Peyer's patch (tissue), 4 donors: ENCODE data around the gene SH3RF3. TPM values are rescaled to one million over a fixed set of nuclear protein-coding genes. Genes with fewer than 3 reads are reported as not detected.

Experiments used
- DNase-seq, 3 donors: peaks; one replicate each; pipeline ENCODE4 v3.0.0-alpha.2; 2017 to 2019
- H3K27ac ChIP-seq, 4 donors: fragments of 200-600 bp; sonication (generic); one replicate each; pipeline ENCODE4 v1.5.1; 2016 to 2019
- H3K27me3 ChIP-seq, 2 donors: fragments of 200-600 bp; sonication (generic); one replicate each; pipeline ENCODE4 v1.5.1; 2019
- H3K36me3 ChIP-seq, 3 donors: fragments of 200-600 bp; sonication (generic); one replicate each; pipeline ENCODE4 v1.5.1; 2016 to 2019
- H3K4me1 ChIP-seq, 4 donors: fragments of 200-600 bp; sonication (generic); one replicate each; pipeline ENCODE4 v1.5.1; 2016 to 2019
- H3K4me3 ChIP-seq, 4 donors: fragments of 200-600 bp; sonication (generic); 1 replicate in 3 of 4; 2 replicates in 1 of 4; pipeline ENCODE4 v1.5.1; 2016 to 2019; ENCODE audit warnings: mild to moderate bottlenecking in 1 of 4
- H3K9me3 ChIP-seq, 4 donors: fragments of 200-600 bp; sonication (generic); one replicate each; pipeline ENCODE4 v1.5.1; 2016 to 2019; ENCODE audit warnings: mild to moderate bottlenecking in 1 of 4
- POLR2A ChIP-seq, 2 donors: fragments of 450-650 bp; IDR thresholded peaks; one replicate each; pipeline ENCODE4 v1.5.1; 2017; ENCODE audit warnings: antibody characterized with exemption in 2 of 2, mild to moderate bottlenecking in 2 of 2, moderate library complexity in 2 of 2
- total RNA-seq, 4 donors: library from RNA; depleted of rRNA; stranded (reverse); fragments of >200 nt; gene quantifications; one replicate each; pipeline ENCODE4 v1.1.0, GENCODE V29; 2016
- TF ChIP-seq, protein P1 (sequence below), 6 experiments: fragments of 450-650 bp in 4 of 6; fragments of 200-600 bp in 2 of 6; sonication (generic) in 1 of 6; IDR thresholded peaks; one replicate each; pipeline ENCODE4 v1.5.1; 2017 to 2019; ENCODE audit warnings: antibody characterized with exemption in 6 of 6, mild to moderate bottlenecking in 3 of 6, moderate library complexity in 1 of 6

SH3RF3 gene
- total RNA-seq, 4 donors from 2014 or later, result 1.1 to 5.0 (median 3.3) TPM

DNA sequence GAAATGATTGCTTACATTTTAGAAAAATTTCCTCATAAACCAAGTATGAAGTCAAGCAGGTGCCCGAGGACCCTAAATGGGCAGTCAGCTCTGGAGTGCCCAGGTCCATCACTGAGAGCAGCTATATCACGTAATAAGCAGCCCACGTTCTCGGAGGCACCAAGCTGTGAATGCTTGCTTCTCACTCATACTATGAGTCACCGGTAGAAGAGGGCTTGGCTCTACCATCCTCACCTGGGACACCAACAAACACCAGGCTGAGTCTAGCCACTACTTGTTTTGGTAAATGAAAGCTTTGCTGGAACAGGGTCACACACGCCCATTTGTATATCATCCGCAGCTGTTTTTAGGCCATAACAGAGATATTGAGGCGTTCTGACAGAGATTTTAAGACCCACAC lies 277.3 kb downstream of the SH3RF3 start:
- no peak overlapping the region for H3K27ac ChIP-seq
- H3K27me3 ChIP-seq, result no peaks in the 10 kb centered on the region
- no peaks in the 10 kb centered on the region for H3K36me3 ChIP-seq
- H3K4me3 ChIP-seq, result no peak overlapping the region
- no peaks in the 10 kb centered on the region for H3K9me3 ChIP-seq
- DNase-seq, result no peak
- no peaks in the 10 kb centered on the region for H3K4me1 ChIP-seq
- TF ChIP-seq, protein P1, sequence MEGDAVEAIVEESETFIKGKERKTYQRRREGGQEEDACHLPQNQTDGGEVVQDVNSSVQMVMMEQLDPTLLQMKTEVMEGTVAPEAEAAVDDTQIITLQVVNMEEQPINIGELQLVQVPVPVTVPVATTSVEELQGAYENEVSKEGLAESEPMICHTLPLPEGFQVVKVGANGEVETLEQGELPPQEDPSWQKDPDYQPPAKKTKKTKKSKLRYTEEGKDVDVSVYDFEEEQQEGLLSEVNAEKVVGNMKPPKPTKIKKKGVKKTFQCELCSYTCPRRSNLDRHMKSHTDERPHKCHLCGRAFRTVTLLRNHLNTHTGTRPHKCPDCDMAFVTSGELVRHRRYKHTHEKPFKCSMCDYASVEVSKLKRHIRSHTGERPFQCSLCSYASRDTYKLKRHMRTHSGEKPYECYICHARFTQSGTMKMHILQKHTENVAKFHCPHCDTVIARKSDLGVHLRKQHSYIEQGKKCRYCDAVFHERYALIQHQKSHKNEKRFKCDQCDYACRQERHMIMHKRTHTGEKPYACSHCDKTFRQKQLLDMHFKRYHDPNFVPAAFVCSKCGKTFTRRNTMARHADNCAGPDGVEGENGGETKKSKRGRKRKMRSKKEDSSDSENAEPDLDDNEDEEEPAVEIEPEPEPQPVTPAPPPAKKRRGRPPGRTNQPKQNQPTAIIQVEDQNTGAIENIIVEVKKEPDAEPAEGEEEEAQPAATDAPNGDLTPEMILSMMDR (IDR thresholded peaks at IDR 0.05), result no peak
- no peak for TF ChIP-seq POLR2A (IDR thresholded peaks at IDR 0.05)

DNA sequence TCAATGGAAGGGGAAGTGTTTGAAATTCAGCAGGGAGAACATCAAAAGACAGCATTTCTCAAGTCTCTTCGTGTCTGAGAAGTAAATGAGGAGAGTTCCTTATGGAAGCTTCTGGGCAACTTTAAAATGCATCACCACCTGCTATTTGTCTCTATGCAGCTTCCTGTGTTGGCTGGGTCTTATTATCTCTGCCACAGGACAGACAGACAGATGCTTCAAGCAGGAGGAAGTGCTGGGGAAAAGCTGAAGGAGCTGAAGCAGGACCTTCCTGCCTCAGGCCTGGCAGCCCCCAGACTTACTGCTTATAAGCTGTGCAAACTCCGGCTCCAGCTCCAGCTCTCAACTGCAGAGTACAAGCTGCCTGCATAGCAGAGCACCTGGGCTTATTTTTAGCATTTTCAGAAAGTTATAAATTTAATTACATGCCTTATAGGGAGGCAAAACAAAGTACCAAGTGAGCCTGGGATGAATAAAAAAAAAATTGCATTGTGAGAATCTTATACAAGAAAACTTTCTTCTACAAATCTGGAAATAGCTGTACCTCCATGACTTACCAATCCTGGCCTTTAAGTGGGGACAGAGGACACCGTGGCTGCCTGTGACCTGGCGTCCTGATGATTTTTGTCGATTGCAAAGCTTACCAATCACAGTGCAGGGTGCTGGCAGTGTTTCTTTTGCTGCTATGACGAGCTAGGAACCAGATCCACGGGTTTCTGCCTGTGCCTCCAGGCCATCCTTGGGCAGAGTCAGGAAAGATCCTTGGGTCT lies 278.5 kb downstream of the SH3RF3 start:
- H3K4me1 ChIP-seq, result no peaks in the 10 kb centered on the region
- H3K4me3 ChIP-seq, result no peak overlapping the region
- H3K27me3 ChIP-seq, result no peaks in the 10 kb centered on the region
- H3K27ac ChIP-seq, result no peak overlapping the region
- DNase-seq, result no peak
- H3K9me3 ChIP-seq, result no peaks in the 10 kb centered on the region
- TF ChIP-seq, protein P1 (IDR thresholded peaks at IDR 0.05), result no peak
- no peak for TF ChIP-seq POLR2A (IDR thresholded peaks at IDR 0.05)
- no peaks in the 10 kb centered on the region for H3K36me3 ChIP-seq

DNA sequence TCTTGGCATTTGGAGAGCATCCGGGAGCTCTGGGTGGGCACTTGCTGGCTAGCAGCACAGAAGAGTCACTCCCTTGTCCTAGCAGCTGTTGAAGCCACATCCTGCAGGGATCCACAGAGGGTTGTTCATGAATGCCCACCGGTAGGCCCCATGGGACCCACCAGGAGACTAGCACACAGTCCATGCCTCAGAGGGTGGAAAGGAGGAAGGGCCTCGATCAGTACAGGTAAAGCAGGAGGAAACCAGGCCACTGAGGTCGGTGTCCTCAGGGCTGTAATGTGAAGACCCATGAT lies 279.0 kb downstream of the SH3RF3 start:
- H3K27me3 ChIP-seq, result no peaks in the 10 kb centered on the region
- TF ChIP-seq POLR2A (IDR thresholded peaks at IDR 0.05), result no peak
- TF ChIP-seq, protein P1 (IDR thresholded peaks at IDR 0.05), result no peak
- H3K36me3 ChIP-seq, result no peaks in the 10 kb centered on the region
- H3K27ac ChIP-seq, result no peak overlapping the region
- no peak overlapping the region for H3K4me3 ChIP-seq
- no peaks in the 10 kb centered on the region for H3K4me1 ChIP-seq
- no peak for DNase-seq
- H3K9me3 ChIP-seq, result no peaks in the 10 kb centered on the region

DNA sequence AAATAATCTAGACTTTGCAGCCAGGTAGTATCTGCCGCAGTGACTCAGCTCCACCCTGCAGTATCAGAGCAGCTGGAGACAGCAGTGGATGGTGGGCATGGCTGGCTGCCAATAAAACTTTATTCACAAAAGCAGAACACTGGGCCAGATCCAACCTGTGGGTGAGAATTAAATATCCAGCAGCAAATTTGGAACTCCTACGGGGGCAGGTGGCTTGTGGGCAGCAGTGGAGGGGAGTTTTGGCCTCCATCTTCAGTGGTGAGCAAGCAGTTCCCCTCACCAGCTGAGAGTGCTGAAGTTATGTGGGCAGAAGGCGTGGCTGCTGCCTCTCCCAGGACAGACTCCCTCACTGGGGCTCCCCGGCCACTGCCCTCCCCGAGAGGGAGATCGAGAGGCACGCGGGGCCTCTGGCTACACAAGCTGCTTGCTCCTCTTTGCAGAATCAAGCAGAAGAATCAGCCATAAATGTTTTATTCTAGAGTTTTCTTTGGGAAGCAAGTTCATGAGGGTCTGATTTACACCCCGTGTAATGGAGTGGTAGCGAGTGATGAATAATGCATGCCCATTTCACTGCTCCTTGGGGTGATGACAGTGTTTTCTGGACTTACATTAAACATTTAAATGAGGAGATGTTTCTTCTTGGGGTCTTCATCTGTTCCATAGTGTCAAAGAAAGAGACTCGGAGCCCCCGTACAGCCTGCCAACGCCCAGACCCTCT lies 280.5 kb downstream of the SH3RF3 start:
- Histone ChIP-seq H3K27me3 (no peaks in the 10 kb centered on the region), H3K9me3 (no peaks in the 10 kb centered on the region), H3K4me1 (no peaks in the 10 kb centered on the region), H3K27ac (no peak overlapping the region), H3K4me3 (no peak overlapping the region), H3K36me3 (no peaks in the 10 kb centered on the region)
- DNase-seq, result no peak
- TF ChIP-seq, protein P1 (IDR thresholded peaks at IDR 0.05), result no peak
- TF ChIP-seq POLR2A (IDR thresholded peaks at IDR 0.05), result no peak

DNA sequence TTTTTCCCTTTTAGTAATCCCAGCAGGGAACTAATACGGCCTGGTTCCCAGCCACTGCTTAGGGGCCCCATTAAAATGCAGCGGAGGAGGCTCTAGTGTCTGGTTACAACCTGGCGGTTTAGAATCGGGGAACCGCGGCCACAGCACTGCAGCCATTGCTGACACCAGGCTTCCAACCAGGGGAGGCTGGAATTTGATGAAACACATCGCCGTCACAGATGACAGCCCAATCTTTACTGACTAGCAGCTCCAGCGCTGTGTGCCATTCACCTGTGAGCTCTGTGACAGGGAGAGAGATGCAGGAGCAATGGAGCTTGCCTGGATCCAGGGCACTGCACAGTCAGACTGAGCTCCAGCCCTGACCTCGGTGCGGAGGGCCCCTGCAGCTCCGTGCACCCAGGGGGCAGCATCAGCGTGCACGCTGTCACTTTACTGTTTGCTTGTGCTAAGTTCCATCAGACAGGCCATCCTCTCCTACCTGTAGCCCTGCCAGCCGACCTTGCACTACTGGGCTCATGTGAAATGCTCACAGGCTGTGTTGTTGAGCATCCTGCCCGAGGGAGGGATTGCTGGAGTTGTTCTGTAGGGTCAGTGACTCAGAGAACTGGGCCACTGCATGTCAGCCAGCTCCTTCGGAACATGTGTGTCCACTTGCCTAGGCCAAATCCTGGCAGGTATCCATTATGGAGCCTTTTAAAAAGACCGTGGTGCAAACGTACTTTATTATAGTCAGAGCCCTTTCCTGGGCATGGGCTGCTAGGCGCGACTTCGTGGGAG lies 281.2 kb downstream of the SH3RF3 start:
- Histone ChIP-seq H3K9me3 (no peaks in the 10 kb centered on the region), H3K36me3 (no peaks in the 10 kb centered on the region), H3K27me3 (no peaks in the 10 kb centered on the region), H3K4me1 (no peaks in the 10 kb centered on the region), H3K4me3 (no peak overlapping the region), H3K27ac (no peak overlapping the region)
- no peak for TF ChIP-seq POLR2A (IDR thresholded peaks at IDR 0.05)
- TF ChIP-seq, protein P1 (IDR thresholded peaks at IDR 0.05), result no peak
- no peak for DNase-seq
